Astrocyte (in vitro differentiated cells and primary cell): ENCODE measurements around the gene FAM120B. TPM values are rescaled to one million over a fixed set of nuclear protein-coding genes. Genes with fewer than 3 reads are reported as not detected.

Experiments used
- DNase-seq: peaks from one replicate; pipeline ENCODE4 v3.0.0-alpha.2; 2010; ENCODE audit warnings: low read depth
- FAIRE-seq: peaks from 2 replicates; lab custom pipeline; 2011; peaks lifted over from hg19 to GRCh38; lab: Jason Lieb, UNC
- H2AFZ ChIP-seq: 2 replicates; pipeline ENCODE4 v1.6.0; 2012; ENCODE audit warnings: low read depth, low read length, inconsistent platforms
- H3K27ac ChIP-seq: 2 replicates; pipeline ENCODE4 v1.5.1; 2011; ENCODE audit warnings: low read depth, low read length, inconsistent platforms
- H3K27me3 ChIP-seq: 2 replicates; pipeline ENCODE4 v1.6.0; 2011; ENCODE audit warnings: low read length, inconsistent platforms; ENCODE audit not compliant: insufficient read depth
- H3K36me3 ChIP-seq: 2 replicates; pipeline ENCODE4 v1.5.1; 2011; ENCODE audit warnings: low read length, inconsistent platforms; ENCODE audit not compliant: insufficient read depth
- H3K4me1 ChIP-seq: 2 replicates; pipeline ENCODE4 v1.5.1; 2011; ENCODE audit warnings: low read length, inconsistent platforms; ENCODE audit not compliant: insufficient read depth
- H3K4me2 ChIP-seq: 2 replicates; pipeline ENCODE4 v1.6.0; 2012; ENCODE audit warnings: low read length, inconsistent platforms
- H3K4me3 ChIP-seq: 2 replicates; pipeline ENCODE4 v1.5.1; 2011; ENCODE audit warnings: low read depth, mild to moderate bottlenecking, low read length, inconsistent platforms; ENCODE audit not compliant: insufficient read depth
- H3K79me2 ChIP-seq: 2 replicates; pipeline ENCODE4 v1.6.0; 2012; ENCODE audit warnings: mild to moderate bottlenecking, low read length, inconsistent platforms; ENCODE audit not compliant: insufficient read depth
- H3K9ac ChIP-seq: 2 replicates; pipeline ENCODE4 v1.6.0; 2012; ENCODE audit warnings: mild to moderate bottlenecking, low read length, inconsistent platforms
- H3K9me3 ChIP-seq: 2 replicates; pipeline ENCODE4 v1.5.1; 2012; ENCODE audit warnings: low read depth, mild to moderate bottlenecking, low read length, inconsistent platforms; ENCODE audit not compliant: insufficient read depth
- H4K20me1 ChIP-seq: 2 replicates; pipeline ENCODE4 v1.6.0; 2012; ENCODE audit warnings: low read length, inconsistent platforms; ENCODE audit not compliant: insufficient read depth
- H3K27ac Mint-ChIP-seq: one replicate; pipeline ENCODE4 v1.8.0; 2021; ENCODE audit warnings: mild to moderate bottlenecking, mixed read lengths; ENCODE audit not compliant: unreplicated experiment
- H3K27me3 Mint-ChIP-seq: one replicate; pipeline ENCODE4 v1.8.0; 2021; ENCODE audit warnings: low read depth, mixed read lengths; ENCODE audit not compliant: unreplicated experiment
- H3K36me3 Mint-ChIP-seq: one replicate; pipeline ENCODE4 v1.8.0; 2021; ENCODE audit warnings: low read depth, mixed read lengths; ENCODE audit not compliant: unreplicated experiment
- H3K4me1 Mint-ChIP-seq: one replicate; pipeline ENCODE4 v1.8.0; 2021; ENCODE audit warnings: low read depth, mixed read lengths; ENCODE audit not compliant: unreplicated experiment
- H3K4me3 Mint-ChIP-seq: one replicate; pipeline ENCODE4 v1.8.0; 2021; ENCODE audit warnings: mild to moderate bottlenecking, moderate library complexity, mixed read lengths; ENCODE audit not compliant: unreplicated experiment
- H3K9me3 Mint-ChIP-seq: one replicate; pipeline ENCODE4 v1.8.0; 2021; ENCODE audit warnings: mild to moderate bottlenecking, mixed read lengths; ENCODE audit not compliant: unreplicated experiment
- CTCF ChIP-seq: IDR thresholded peaks from 2 replicates; pipeline ENCODE4 v1.5.1; 2011; ENCODE audit warnings: low read depth, mild to moderate bottlenecking, inconsistent platforms, low read length, moderate library complexity; ENCODE audit not compliant: insufficient read depth
- EZH2 ChIP-seq: IDR thresholded peaks from 2 replicates; pipeline ENCODE4 v1.6.1; 2012; ENCODE audit warnings: mild to moderate bottlenecking, low read length, inconsistent platforms; ENCODE audit not compliant: insufficient read depth
- total RNA-seq: library from RNA; stranded (reverse); gene quantifications from 2 replicates; pipeline ENCODE4 v1.2.1, GENCODE V29; 2021

FAM120B gene
- total RNA-seq, 1 donor from 2014 or later: 29.8 TPM

- Histone ChIP-seq H3K9ac (no peak overlapping the region), H3K27me3 (peaks cover 33% of the 10 kb centered on the region), H3K79me2 (no peaks in the 10 kb centered on the region), H3K4me2 (no peak overlapping the region), H3K4me1 (no peaks in the 10 kb centered on the region), H3K9me3 (no peaks in the 10 kb centered on the region), H4K20me1 (peaks cover 2% of the 10 kb centered on the region), H3K4me3 (no peak overlapping the region), H3K36me3 (no peaks in the 10 kb centered on the region), H2AFZ (no peak overlapping the region), H3K27ac (no peak overlapping the region)
- DNase-seq (no peak), FAIRE-seq (no peak)
- Mint-ChIP-seq H3K27me3 (peaks cover 58% of the 10 kb centered on the region), H3K9me3 (no peaks in the 10 kb centered on the region), H3K4me3 (no peak overlapping the region), H3K27ac (peak overlapping the region; percentile 4), H3K36me3 (peaks cover 6% of the 10 kb centered on the region), H3K4me1 (peaks cover 4% of the 10 kb centered on the region)
- TF ChIP-seq EZH2 (no peak), CTCF (no peak)
Measured at GRCh38 chr6:170283212-170284081, 23.1 kb upstream of the FAM120B start.

GRCh38 chr6:170284126-170284773, 22.3 kb upstream of the FAM120B start:
- no peaks in the 10 kb centered on the region for H3K36me3 ChIP-seq
- DNase-seq (no peak), FAIRE-seq (no peak)
- peaks cover 7% of the 10 kb centered on the region for H3K36me3 Mint-ChIP-seq
- peak overlapping the region; percentile 4 for H3K27ac Mint-ChIP-seq
- no peak overlapping the region for H3K9ac ChIP-seq
- H3K27ac ChIP-seq: no peak overlapping the region
- no peaks in the 10 kb centered on the region for H3K79me2 ChIP-seq
- peaks cover 41% of the 10 kb centered on the region for H3K27me3 ChIP-seq
- H3K9me3 ChIP-seq: no peaks in the 10 kb centered on the region
- no peak overlapping the region for H3K4me2 ChIP-seq
- H3K4me1 Mint-ChIP-seq: peaks cover 8% of the 10 kb centered on the region
- H3K4me3 ChIP-seq: no peak overlapping the region
- TF ChIP-seq EZH2: no peak
- TF ChIP-seq CTCF: no peak
- no peak overlapping the region for H2AFZ ChIP-seq
- H3K27me3 Mint-ChIP-seq: peaks cover 56% of the 10 kb centered on the region
- no peaks in the 10 kb centered on the region for H3K4me1 ChIP-seq
- peaks cover 6% of the 10 kb centered on the region for H4K20me1 ChIP-seq
- H3K9me3 Mint-ChIP-seq: no peaks in the 10 kb centered on the region
- no peak overlapping the region for H3K4me3 Mint-ChIP-seq
